K562 (cell line): ENCODE measurements around the gene IKBKG. TPM values are rescaled to one million over a fixed set of nuclear protein-coding genes. Genes with fewer than 3 reads are reported as not detected.
A peak's percentile ranks its signal among the peaks of the same experiment; 100 is the strongest.

Source experiments
- ATAC-seq: fragments of 200-7000 bp; cut with Tn5 transposase; 3 replicates; pipeline ENCODE4 v1.9.1; 2020; ENCODE audit warnings: moderate library complexity
- BruUV-seq: library from RNA; stranded (reverse); fragments of 400-500 nt; replicated peaks from 2 replicates; lab custom pipeline; 2021; lab: Mats Ljungman, UMichigan
- CTCF ChIA-PET: fragments of 300-600 bp; formaldehyde crosslinking; extraction: SDS; loops from one replicate; lab custom pipeline; 2021; ENCODE audit warnings: low intra/inter-chr PET ratio; lab: Yijun Ruan, JAX
- POLR2A ChIA-PET: fragments of 300-600, 350-650 bp; sonication (Branson Sonifier 250); formaldehyde crosslinking; extraction: SDS; loops from one replicate; lab custom pipeline; 2021; ENCODE audit warnings: antibody characterized with exemption, inconsistent platforms; lab: Yijun Ruan, JAX
- DNase-seq, 4 experiments: peaks; one replicate each; pipeline versions ENCODE4 v3.0.0 to v3.0.0-alpha.2; 2011 to 2018; ENCODE audit warnings: low spot score in 3 of 4, mixed read lengths in 3 of 4; ENCODE audit errors: extremely low read depth in 1 of 4
- FAIRE-seq: peaks from 2 replicates; lab custom pipeline; 2011; peaks lifted over from hg19 to GRCh38; lab: Jason Lieb, UNC
- H2AFZ ChIP-seq: 2 replicates; pipeline ENCODE4 v1.6.0; 2011; ENCODE audit warnings: low read depth, low read length, control low read depth, inconsistent platforms
- H3K27ac ChIP-seq: fragments of 200-600 bp; 3 replicates; pipeline ENCODE4 v1.8.0; 2011; ENCODE audit warnings: low read depth, mild to moderate bottlenecking, control low read depth, inconsistent platforms, low read length, moderate library complexity, mixed read lengths; ENCODE audit errors: extremely low read depth
- H3K27me3 ChIP-seq, 2 experiments: fragments of 300-600 bp in 1 of 2; 2 replicates in 1 of 2; 3 replicates in 1 of 2; pipeline versions ENCODE4 v1.6.0 to v1.8.0; 2011; ENCODE audit warnings: inconsistent platforms in 2 of 2, low read length in 2 of 2, mild to moderate bottlenecking in 1 of 2, mixed read lengths in 1 of 2, moderate library complexity in 1 of 2; ENCODE audit not compliant: control insufficient read depth in 2 of 2, insufficient read depth in 2 of 2
- H3K36me3 ChIP-seq: fragments of 300-600 bp; 3 replicates; pipeline ENCODE4 v1.8.0; 2011; ENCODE audit warnings: mild to moderate bottlenecking, low read length, inconsistent platforms; ENCODE audit not compliant: control insufficient read depth, insufficient read depth
- H3K4me1 ChIP-seq, 2 experiments: fragments of 200-600 bp in 1 of 2; replicated peaks in 1 of 2; 2 replicates in 1 of 2; 3 replicates in 1 of 2; pipeline versions ENCODE4 v1.5.1 to v1.8.0; 2011; ENCODE audit warnings: inconsistent platforms in 2 of 2, low read length in 2 of 2, mild to moderate bottlenecking in 1 of 2, mixed read lengths in 1 of 2, moderate library complexity in 1 of 2; ENCODE audit not compliant: control insufficient read depth in 2 of 2, insufficient read depth in 2 of 2
- H3K4me2 ChIP-seq: 2 replicates; pipeline ENCODE4 v1.6.1; 2011; ENCODE audit warnings: low read length, control low read depth, inconsistent platforms, mixed read lengths; ENCODE audit not compliant: insufficient read depth
- H3K4me3 ChIP-seq: fragments of 200-600 bp; sonication (generic), shearing (Covaris generic); 2 replicates; pipeline ENCODE4 v1.5.1; 2016; ENCODE audit warnings: control low read depth, inconsistent platforms
- H3K79me2 ChIP-seq: fragments of 200-600 bp; 3 replicates; pipeline ENCODE4 v1.8.0; 2011; ENCODE audit warnings: low read length, inconsistent platforms; ENCODE audit not compliant: control insufficient read depth, insufficient read depth
- H3K9ac ChIP-seq, 2 experiments: 2 replicates each; pipeline versions ENCODE4 v1.6.0 to v1.6.1; 2011; ENCODE audit warnings: low read depth in 2 of 2, low read length in 2 of 2, control low read depth in 1 of 2, inconsistent platforms in 1 of 2, mild to moderate bottlenecking in 1 of 2, mixed read lengths in 1 of 2; ENCODE audit not compliant: insufficient read depth in 1 of 2
- H3K9me1 ChIP-seq: one replicate; pipeline ENCODE4 v1.6.0; 2011; ENCODE audit warnings: inconsistent platforms, mild to moderate bottlenecking, low read length, moderate library complexity; ENCODE audit not compliant: control insufficient read depth, insufficient read depth
- H3K9me3 ChIP-seq: replicated peaks from 2 replicates; pipeline ENCODE4 v1.5.1; 2011; ENCODE audit warnings: low read depth, low read length, inconsistent platforms; ENCODE audit not compliant: control insufficient read depth, insufficient read depth
- H4K20me1 ChIP-seq: replicated peaks from 2 replicates; pipeline ENCODE4 v1.6.1; 2011; ENCODE audit warnings: low read length, inconsistent platforms, mixed read lengths; ENCODE audit not compliant: control insufficient read depth, insufficient read depth
- CAMTA2 ChIP-seq: fragments of 250-450 bp; sonication (Bioruptor Pico); conservative IDR thresholded peaks from 2 replicates; pipeline ENCODE4 v1.5.1; 2022
- CXXC5 ChIP-seq: fragments of 250-450 bp; sonication (Bioruptor Pico); IDR thresholded peaks from 2 replicates; pipeline ENCODE4 v1.8.0; 2022; ENCODE audit warnings: inconsistent platforms, mild to moderate bottlenecking, moderate library complexity
- JUND ChIP-seq, 2 experiments: IDR thresholded peaks; 2 replicates in 1 of 2; 3 replicates in 1 of 2; pipeline ENCODE4 v1.6.1; 2011; ENCODE audit warnings: borderline replicate concordance in 2 of 2, low read depth in 2 of 2, low read length in 2 of 2, improper control_type of control experiment in 1 of 2, missing biosample characterization in 1 of 2, missing genetic modification characterization in 1 of 2, missing genetic modification reagents in 1 of 2
- NRF1 ChIP-seq, 2 experiments: fragments of 450-650 bp; IDR thresholded peaks in 1 of 2; conservative IDR thresholded peaks in 1 of 2; 2 replicates each; pipeline ENCODE4 v1.6.1; 2014; ENCODE audit warnings: mild to moderate bottlenecking in 2 of 2
- POLR2A ChIP-seq: fragments of 450-650 bp; conservative IDR thresholded peaks from 2 replicates; pipeline ENCODE4 v1.6.1; 2016
- RB1 ChIP-seq: fragments of 450-650 bp; IDR thresholded peaks from 2 replicates; pipeline ENCODE4 v1.6.1; 2017; ENCODE audit warnings: low read depth, mild to moderate bottlenecking
- SMAD1 ChIP-seq: fragments of 150-350 bp; IDR thresholded peaks from 2 replicates; pipeline ENCODE4 v1.6.1; 2014; ENCODE audit warnings: low read length, low read depth; ENCODE audit not compliant: partially characterized antibody
- SP1 ChIP-seq: sonication (generic); formaldehyde crosslinking; IDR thresholded peaks from 2 replicates; pipeline ENCODE4 v1.8.1; 2022; ENCODE audit warnings: mild to moderate bottlenecking, missing genetic modification reagents
- SUPT5H ChIP-seq: fragments of 450-650 bp; IDR thresholded peaks from 2 replicates; pipeline ENCODE4 v1.6.1; 2016
- TBP ChIP-seq: optimal IDR thresholded peaks from 2 replicates; pipeline ENCODE3; 2011; ENCODE audit warnings: low read depth, low read length, improper control_type of control experiment
- ZBTB17 ChIP-seq: fragments of 450-650 bp; formaldehyde crosslinking; IDR thresholded peaks from 2 replicates; pipeline ENCODE4 v1.4.0; 2020; ENCODE audit warnings: mild to moderate bottlenecking
- ZFX ChIP-seq: sonication (generic); formaldehyde crosslinking; IDR thresholded peaks from 2 replicates; pipeline ENCODE4 v1.8.0; 2022; ENCODE audit warnings: mild to moderate bottlenecking, missing genetic modification reagents, moderate library complexity
- ZNF121 ChIP-seq: sonication (generic); formaldehyde crosslinking; conservative IDR thresholded peaks from 2 replicates; pipeline ENCODE4 v1.8.0; 2022; ENCODE audit warnings: missing genetic modification reagents
- ZNF384 ChIP-seq: IDR thresholded peaks from 2 replicates; pipeline ENCODE4 v1.6.1; 2012; ENCODE audit warnings: low read depth, low read length, improper control_type of control experiment
- WGBS: fragments of 100-300 bp; shearing (Covaris generic); methylation state at CpG from one replicate; pipeline ENCODE4 v1.1.6; 2016; ENCODE audit warnings: low coverage, mixed read lengths; ENCODE audit not compliant: insufficient coverage; ENCODE audit errors: missing lambda C conversion rate; 5-methylcytosine and 5-hydroxymethylcytosine counted together
- in situ Hi-C: fragments of 300-500 bp; cut with MboI; formaldehyde crosslinking; loops from 4 replicates; pipeline ENCODE4 v1.15.0; 2018; ENCODE audit warnings: inconsistent platforms, mixed read lengths
- intact Hi-C: fragments of 100-400 bp; cut with micrococcal nuclease; formaldehyde crosslinking; loops from 2 replicates; pipeline ENCODE4 v1.14.2; 2022
- polyA plus RNA-seq, 8 experiments: library from polyadenylated mRNA; depleted of rRNA in 4 of 8; stranded (reverse) in 5 of 8; unstranded in 3 of 8; fragments of >200 nt; fragmentation: Nextera tagmentation in 2 of 8; fragmentation: Illumina TruSeq in 1 of 8; extraction: Ambion mirVana in 2 of 8; extraction: Trizol in 1 of 8; gene quantifications; 2 replicates each; pipeline versions ENCODE4 v1.2.1 to v1.2.3, GENCODE V29; 2011 to 2014; ENCODE audit warnings: inconsistent platforms in 1 of 8, missing spikeins in 1 of 8
- total RNA-seq, 7 experiments: library from RNA; depleted of rRNA in 6 of 7; stranded (reverse); fragments of >200 nt in 6 of 7; fragmentation: Illumina TruSeq in 2 of 7; extraction: Trizol in 2 of 7; gene quantifications; 2 replicates each; pipeline versions ENCODE4 v1.2.1 to v1.2.3, GENCODE V29; 2011 to 2021; ENCODE audit warnings: low replicate concordance in 1 of 7
- TF ChIP-seq, protein P1 (sequence below): fragments of 200-800 bp; sonication (Bioruptor generic); IDR thresholded peaks from 2 replicates; pipeline ENCODE4 v1.6.1; 2017; ENCODE audit warnings: missing genetic modification characterization, missing compliant biosample characterization
- TF ChIP-seq, protein P2 (sequence below): IDR thresholded peaks from 2 replicates; pipeline ENCODE4 v1.6.1; 2012; ENCODE audit warnings: low read depth, low read length, improper control_type of control experiment, borderline replicate concordance
- TF ChIP-seq, protein P3 (sequence below), 2 experiments: fragments of 450-650 bp in 1 of 2; sonication (generic) in 1 of 2; formaldehyde crosslinking in 1 of 2; IDR thresholded peaks in 1 of 2; conservative IDR thresholded peaks in 1 of 2; 2 replicates each; pipeline versions ENCODE4 v1.6.1 to v1.8.1; 2016 to 2023; ENCODE audit warnings: mild to moderate bottlenecking in 2 of 2, moderate library complexity in 2 of 2, inconsistent platforms in 1 of 2, missing genetic modification reagents in 1 of 2

IKBKG gene
- total and polyA plus RNA-seq, 9 of the 15 experiments (the other 6 are each of a cell fraction or from before 2014, with no cell fraction given) = 0.68 to 60.0 (median 21.9) TPM

DNA sequence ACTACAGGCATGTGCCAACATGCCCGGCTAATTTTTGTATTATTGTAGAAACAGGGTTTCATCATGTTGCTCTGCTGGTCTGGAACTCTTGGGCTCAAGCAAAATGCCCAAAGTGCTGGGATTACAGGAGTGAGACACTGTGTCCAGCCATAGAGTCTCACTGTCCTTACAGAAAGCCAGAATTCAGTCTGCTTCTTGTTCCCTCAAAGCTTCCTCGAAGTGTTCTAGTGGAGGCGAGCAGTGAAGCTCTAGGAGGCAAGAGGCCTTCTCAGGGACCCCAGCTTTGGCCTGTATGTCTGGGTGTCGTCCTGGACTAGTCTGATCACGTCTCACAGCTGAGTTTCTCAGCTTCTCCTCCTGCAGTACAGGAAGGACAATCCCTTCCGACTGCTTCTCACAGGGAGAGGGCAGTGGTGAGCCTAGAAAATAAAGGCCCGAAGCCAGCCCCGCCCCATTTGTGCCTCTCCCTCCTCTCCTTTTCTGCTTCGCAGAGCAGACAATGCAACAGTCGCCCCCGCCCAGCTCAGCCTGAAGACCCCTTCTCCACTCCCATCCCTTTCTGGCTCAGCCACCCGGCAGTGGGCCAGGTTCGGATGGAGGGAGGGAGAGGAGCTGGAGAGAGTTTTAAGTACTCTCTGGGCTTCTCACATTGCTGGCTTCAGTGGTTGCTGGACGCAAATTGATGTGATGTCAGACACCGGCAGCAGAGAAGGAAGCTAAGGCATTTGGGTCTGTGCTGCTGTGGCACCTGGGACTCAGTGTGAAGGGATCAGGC, 20.3 kb upstream of the IKBKG start:
- no peaks in the 10 kb centered on the region for H3K9me1 ChIP-seq
- peak overlapping the region; percentile 68 for H3K27ac ChIP-seq
- FAIRE-seq = peak; percentile 95
- H4K20me1 ChIP-seq = no peaks in the 10 kb centered on the region
- H3K4me2 ChIP-seq = peak overlapping the region; percentile 68
- peaks cover 15% of the 10 kb centered on the region; the same call in 2 of the 3 replicates for H3K36me3 ChIP-seq
- peak; percentile 95 for ATAC-seq
- H3K4me3 ChIP-seq = no peak overlapping the region
- no peaks in the 10 kb centered on the region for H3K9me3 ChIP-seq
- WGBS = 15% methylated on average over 9 of the region's 15 CpGs
- H3K79me2 ChIP-seq = no peaks in the 10 kb centered on the region
- peak overlapping the region; percentile 49 to 86 for H3K9ac ChIP-seq
- ChIA-PET CTCF (no interaction called here), POLR2A (interaction anchor here (0.5 to 1.8 kb wide), 18 partner anchors 10 to 1075 kb away, joined by 3 to 9 read pairs (median 4); partner anchors contain the start of genes DNASE1L1, FAM50A, PLXNA3 and SLC10A3)
- H3K27me3 ChIP-seq = no peaks in the 10 kb centered on the region
- no TSS peak for BruUV-seq
- intact Hi-C loops (loop anchor here (5.0 kb wide), 2 partner anchors 35 to 100 kb away; partner anchors contain the start of genes ATP6AP1 and SLC10A3), in situ Hi-C loops (loop anchor here (25.0 kb wide), 1 partner anchor 365 kb away; no protein-coding TSS in a partner anchor)
- DNase-seq = peak; percentile 67 to 86 (median 70)
- H2AFZ ChIP-seq = peak overlapping the region; percentile 85
- H3K4me1 ChIP-seq = peaks cover 8 to 17% of the 10 kb centered on the region in 2 experiments; a peak in 4 of 5 replicates
- TF ChIP-seq SMAD1 = no peak
- peak; percentile 28 for TF ChIP-seq TBP
- no peak for TF ChIP-seq ZNF384
- TF ChIP-seq ZBTB17 (CRISPR knock-in tag) = no peak
- TF ChIP-seq SP1 = peak; percentile 73
- no peak for TF ChIP-seq CAMTA2
- TF ChIP-seq SUPT5H = 0 out of 2 replicates have a peak, but pooled peaks have one; percentile 19
- peak; percentile 57; the same call in 1 of the 2 replicates for TF ChIP-seq ZFX (CRISPR knock-in tag)
- peak; percentile 16 to 17; a peak in 1 of 4 replicates for TF ChIP-seq NRF1 (conservative IDR thresholded peaks at IDR 0.05 in 1 of 2, IDR thresholded peaks at IDR 0.05 in 1 of 2)
- peak; percentile 1; the same call in 1 of the 2 replicates for TF ChIP-seq ZNF121 (CRISPR knock-in tag)
- 0 out of 2 replicates have a peak, but pooled peaks have one; percentile 8 for TF ChIP-seq CXXC5 (CRISPR knock-in tag)
- TF ChIP-seq, protein P1, sequence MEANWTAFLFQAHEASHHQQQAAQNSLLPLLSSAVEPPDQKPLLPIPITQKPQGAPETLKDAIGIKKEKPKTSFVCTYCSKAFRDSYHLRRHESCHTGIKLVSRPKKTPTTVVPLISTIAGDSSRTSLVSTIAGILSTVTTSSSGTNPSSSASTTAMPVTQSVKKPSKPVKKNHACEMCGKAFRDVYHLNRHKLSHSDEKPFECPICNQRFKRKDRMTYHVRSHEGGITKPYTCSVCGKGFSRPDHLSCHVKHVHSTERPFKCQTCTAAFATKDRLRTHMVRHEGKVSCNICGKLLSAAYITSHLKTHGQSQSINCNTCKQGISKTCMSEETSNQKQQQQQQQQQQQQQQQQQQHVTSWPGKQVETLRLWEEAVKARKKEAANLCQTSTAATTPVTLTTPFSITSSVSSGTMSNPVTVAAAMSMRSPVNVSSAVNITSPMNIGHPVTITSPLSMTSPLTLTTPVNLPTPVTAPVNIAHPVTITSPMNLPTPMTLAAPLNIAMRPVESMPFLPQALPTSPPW (CRISPR knock-in tag) = peak; percentile 74
- TF ChIP-seq, protein P2, sequence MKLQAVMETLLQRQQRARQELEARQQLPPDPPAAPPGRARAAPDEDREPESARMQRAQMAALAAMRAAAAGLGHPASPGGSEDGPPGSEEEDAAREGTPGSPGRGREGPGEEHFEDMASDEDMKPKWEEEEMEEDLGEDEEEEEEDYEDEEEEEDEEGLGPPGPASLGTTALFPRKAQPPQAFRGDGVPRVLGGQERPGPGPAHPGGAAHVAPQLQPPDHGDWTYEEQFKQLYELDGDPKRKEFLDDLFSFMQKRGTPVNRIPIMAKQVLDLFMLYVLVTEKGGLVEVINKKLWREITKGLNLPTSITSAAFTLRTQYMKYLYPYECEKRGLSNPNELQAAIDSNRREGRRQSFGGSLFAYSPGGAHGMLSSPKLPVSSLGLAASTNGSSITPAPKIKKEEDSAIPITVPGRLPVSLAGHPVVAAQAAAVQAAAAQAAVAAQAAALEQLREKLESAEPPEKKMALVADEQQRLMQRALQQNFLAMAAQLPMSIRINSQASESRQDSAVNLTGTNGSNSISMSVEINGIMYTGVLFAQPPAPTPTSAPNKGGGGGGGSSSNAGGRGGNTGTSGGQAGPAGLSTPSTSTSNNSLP = no peak
- peak; percentile 8; the same call in 1 of the 2 replicates for TF ChIP-seq JUND (IDR thresholded peaks at IDR 0.05; ENCODE audit: borderline replicate concordance, low read depth, low read length)
- TF ChIP-seq JUND (tag; IDR thresholded peaks at IDR 0.05; ENCODE audit: borderline replicate concordance, low read depth, low read length) = 0 out of 3 replicates have a peak, but pooled peaks have one; percentile 19
- 0 out of 2 replicates have a peak, but pooled peaks have one; percentile 53 for TF ChIP-seq RB1
- TF ChIP-seq POLR2A = 0 out of 2 replicates have a peak, but pooled peaks have one; percentile 39
- TF ChIP-seq, protein P3, sequence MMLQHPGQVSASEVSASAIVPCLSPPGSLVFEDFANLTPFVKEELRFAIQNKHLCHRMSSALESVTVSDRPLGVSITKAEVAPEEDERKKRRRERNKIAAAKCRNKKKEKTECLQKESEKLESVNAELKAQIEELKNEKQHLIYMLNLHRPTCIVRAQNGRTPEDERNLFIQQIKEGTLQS (IDR thresholded peaks at IDR 0.05) = no peak
- TF ChIP-seq, protein P3 (CRISPR knock-in tag; conservative IDR thresholded peaks at IDR 0.05) = no peak
